ENCODE data around the gene VWF.

The VWF gene

DNA sequence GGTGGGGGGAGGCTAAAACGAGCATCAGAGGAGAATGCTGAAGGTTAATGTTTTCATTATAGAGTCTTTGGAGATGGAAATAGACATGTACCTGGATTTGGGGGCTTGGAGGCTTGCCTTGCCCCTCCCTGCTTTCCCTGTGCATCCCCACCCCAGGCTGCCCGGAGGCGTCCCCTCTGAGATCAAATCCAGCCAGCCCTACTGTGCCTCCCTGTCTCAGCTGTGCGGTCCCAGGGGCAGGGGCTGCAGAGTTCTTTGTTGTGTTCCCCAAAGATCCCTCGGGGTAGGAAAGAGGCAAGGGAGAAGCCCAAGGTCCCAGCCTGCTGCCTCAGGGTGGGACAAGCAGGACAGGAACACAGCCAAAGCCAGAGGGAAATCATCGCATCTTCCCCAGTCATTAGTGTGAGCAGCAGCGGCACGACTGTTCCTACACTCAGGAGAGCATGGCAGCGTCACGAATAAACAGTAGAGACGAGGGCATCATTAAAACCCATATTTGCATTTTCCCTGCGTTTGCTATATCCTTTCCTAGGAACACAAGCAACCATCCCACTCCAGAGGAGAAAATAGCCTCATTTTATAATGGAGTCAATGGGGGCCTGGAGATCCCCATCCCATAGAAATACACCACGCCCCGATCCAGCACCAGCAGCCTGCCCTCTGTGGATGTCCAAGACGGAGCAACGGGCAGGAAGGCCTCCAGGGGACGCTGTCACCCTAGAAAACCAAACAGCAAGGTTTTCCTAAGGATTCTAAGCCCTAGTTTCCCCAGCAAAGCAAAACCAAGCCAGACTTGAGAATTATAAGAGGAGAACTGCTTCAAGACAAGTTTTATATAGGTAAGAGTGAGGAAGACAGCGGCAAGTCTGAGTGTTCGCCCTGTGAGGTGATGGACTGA, 211.8 kb downstream of the VWF start:
- Histone ChIP-seq H3K4ac (ENCODE audit: low read depth in 1 of 2, low read length in 2 of 2) (no peak overlapping the region), H2BK12ac (ENCODE audit: low read length in 2 of 2) (no peak overlapping the region), H2BK120ac (ENCODE audit: low read depth, low read length) (no peak overlapping the region), H3K27me3 (ENCODE audit: control insufficient read depth in 1 of 2, insufficient read depth in 1 of 2, low read length in 2 of 2) (peaks cover 33 to 47% of the 10 kb centered on the region in 2 experiments), H3K4me1 (ENCODE audit: control insufficient read depth, insufficient read depth, low read depth, low read length) (no peaks in the 10 kb centered on the region), H3K27ac (ENCODE audit: low read length, poor library complexity, severe bottlenecking) (no peak overlapping the region), H3K36me3 (ENCODE audit: control insufficient read depth in 1 of 2, insufficient read depth in 2 of 2, low read depth in 1 of 2, low read length in 2 of 2) (no peaks in the 10 kb centered on the region), H3K23ac (ENCODE audit: low read length in 2 of 2) (no peak overlapping the region), H2BK15ac (ENCODE audit: low read depth, poor library complexity, severe bottlenecking) (no peak overlapping the region), H3K4me3 (ENCODE audit: insufficient read depth in 1 of 2, low read depth in 1 of 2, low read length in 2 of 2) (no peak overlapping the region), H3K79me1 (replicated peaks; ENCODE audit: low read length, poor library complexity, severe bottlenecking) (no peaks in the 10 kb centered on the region), H3K4me2 (ENCODE audit: low read length, poor library complexity, severe bottlenecking) (no peak overlapping the region), H2BK5ac (ENCODE audit: low read depth, low read length, poor library complexity, severe bottlenecking) (no peak overlapping the region), H4K91ac (ENCODE audit: low read length) (no peak overlapping the region), H3K9ac (ENCODE audit: low read length) (no peak overlapping the region), H3K18ac (ENCODE audit: low read depth in 1 of 2, low read length in 2 of 2) (no peak overlapping the region), H2AFZ (ENCODE audit: low read depth, low read length) (no peak overlapping the region), H3K14ac (ENCODE audit: low read length in 2 of 2) (no peak overlapping the region), H3K9me3 (ENCODE audit: control insufficient read depth, low read length) (peaks cover 2% of the 10 kb centered on the region), H4K8ac (ENCODE audit: low read length) (no peak overlapping the region), H2AK5ac (ENCODE audit: low read length, severe bottlenecking) (no peak overlapping the region)
- no peak for DNase-seq
- WGBS: 62% methylated on average over 17 of the region's 19 CpGs

DNA sequence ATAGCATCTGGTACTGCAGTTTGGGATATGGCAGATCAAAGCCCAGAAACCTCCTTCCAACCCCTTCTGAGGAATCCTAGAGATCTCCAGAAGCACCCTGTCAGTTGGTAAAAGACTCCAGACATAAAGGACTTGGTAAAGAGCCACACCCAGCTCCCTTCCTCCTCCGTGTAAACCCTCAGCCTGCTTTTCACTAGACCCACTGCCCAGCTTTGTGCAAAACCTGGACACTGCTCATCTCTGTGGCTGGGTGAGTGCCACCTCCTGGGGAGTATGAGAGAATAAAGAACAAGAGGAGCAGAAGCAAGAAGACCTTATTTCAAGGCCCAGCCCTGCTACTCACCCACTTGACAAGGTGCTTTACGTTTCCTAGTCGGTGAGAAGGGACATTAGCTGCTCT, 212.5 kb downstream of the VWF start:
- WGBS: 92% methylated on average over 2 of the region's 3 CpGs
- H2BK120ac ChIP-seq (ENCODE audit: low read depth, low read length): no peak overlapping the region
- H3K9me3 ChIP-seq (ENCODE audit: control insufficient read depth, low read length): peaks cover 3% of the 10 kb centered on the region
- no peak overlapping the region for H2AFZ ChIP-seq (ENCODE audit: low read depth, low read length)
- no peak for DNase-seq
- no peak overlapping the region for H3K4me3 ChIP-seq (ENCODE audit: insufficient read depth in 1 of 2, low read depth in 1 of 2, low read length in 2 of 2)
- no peak overlapping the region for H4K8ac ChIP-seq (ENCODE audit: low read length)
- no peaks in the 10 kb centered on the region for H3K4me1 ChIP-seq (ENCODE audit: control insufficient read depth, insufficient read depth, low read depth, low read length)
- no peak overlapping the region for H3K14ac ChIP-seq (ENCODE audit: low read length in 2 of 2)
- H2BK5ac ChIP-seq (ENCODE audit: low read depth, low read length, poor library complexity, severe bottlenecking): no peak overlapping the region
- peaks cover 34 to 47% of the 10 kb centered on the region in 2 experiments for H3K27me3 ChIP-seq (ENCODE audit: control insufficient read depth in 1 of 2, insufficient read depth in 1 of 2, low read length in 2 of 2)
- no peak overlapping the region for H2BK15ac ChIP-seq (ENCODE audit: low read depth, poor library complexity, severe bottlenecking)
- H3K23ac ChIP-seq (ENCODE audit: low read length in 2 of 2): no peak overlapping the region
- no peak overlapping the region for H3K4me2 ChIP-seq (ENCODE audit: low read length, poor library complexity, severe bottlenecking)
- H3K18ac ChIP-seq (ENCODE audit: low read depth in 1 of 2, low read length in 2 of 2): no peak overlapping the region
- H3K27ac ChIP-seq (ENCODE audit: low read length, poor library complexity, severe bottlenecking): no peak overlapping the region
- no peaks in the 10 kb centered on the region for H3K79me1 ChIP-seq (replicated peaks; ENCODE audit: low read length, poor library complexity, severe bottlenecking)
- no peak overlapping the region for H4K91ac ChIP-seq (ENCODE audit: low read length)
- no peak overlapping the region for H3K9ac ChIP-seq (ENCODE audit: low read length)
- H2BK12ac ChIP-seq (ENCODE audit: low read length in 2 of 2): no peak overlapping the region
- H2AK5ac ChIP-seq (ENCODE audit: low read length, severe bottlenecking): no peak overlapping the region
- H3K36me3 ChIP-seq (ENCODE audit: control insufficient read depth in 1 of 2, insufficient read depth in 2 of 2, low read depth in 1 of 2, low read length in 2 of 2): no peaks in the 10 kb centered on the region
- no peak overlapping the region for H3K4ac ChIP-seq (ENCODE audit: low read depth in 1 of 2, low read length in 2 of 2)

DNA sequence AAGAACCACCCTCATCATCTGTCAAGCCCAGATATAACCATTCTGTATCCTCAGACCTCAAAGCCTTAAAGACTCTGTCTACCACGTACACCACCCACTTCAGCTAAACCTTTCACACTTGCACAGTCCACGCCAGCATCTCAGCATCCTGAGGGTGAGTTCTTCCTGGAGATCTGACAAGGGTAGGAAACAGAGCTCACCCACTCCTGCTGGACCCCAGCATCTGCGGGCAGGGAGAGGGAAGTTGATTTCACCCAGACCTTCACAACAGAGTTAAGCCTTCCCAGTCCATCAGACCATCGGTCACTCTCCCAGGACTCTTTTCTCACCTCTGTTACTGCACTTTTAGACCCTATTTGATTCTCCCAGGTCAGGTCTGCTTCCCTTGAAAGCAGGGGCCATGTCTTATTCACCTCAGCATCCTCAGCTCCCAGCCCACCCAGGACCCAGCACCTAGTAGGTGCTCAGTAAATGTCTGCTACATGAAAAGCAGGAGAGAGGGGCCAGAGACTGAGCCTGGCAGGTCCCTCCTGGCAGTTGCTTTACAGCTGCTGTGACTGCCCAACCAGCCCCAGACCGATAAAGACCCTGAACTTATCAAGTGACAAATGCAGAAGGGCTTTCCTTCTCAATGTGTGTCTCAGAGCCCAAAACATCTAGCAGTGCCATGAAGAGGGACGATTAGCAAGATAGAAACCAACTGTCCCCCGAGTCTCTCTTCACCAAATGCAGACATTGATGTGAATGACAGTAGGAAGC, 213.5 kb downstream of the VWF start:
- Histone ChIP-seq H3K79me1 (replicated peaks; ENCODE audit: low read length, poor library complexity, severe bottlenecking) (no peaks in the 10 kb centered on the region), H3K9me3 (ENCODE audit: control insufficient read depth, low read length) (peaks cover 3% of the 10 kb centered on the region), H2BK12ac (ENCODE audit: low read length in 2 of 2) (no peak overlapping the region), H3K4ac (ENCODE audit: low read depth in 1 of 2, low read length in 2 of 2) (no peak overlapping the region), H2BK120ac (ENCODE audit: low read depth, low read length) (no peak overlapping the region), H2AK5ac (ENCODE audit: low read length, severe bottlenecking) (no peak overlapping the region), H3K18ac (ENCODE audit: low read depth in 1 of 2, low read length in 2 of 2) (no peak overlapping the region), H3K27ac (ENCODE audit: low read length, poor library complexity, severe bottlenecking) (no peak overlapping the region), H3K14ac (ENCODE audit: low read length in 2 of 2) (no peak overlapping the region), H4K8ac (ENCODE audit: low read length) (no peak overlapping the region), H4K91ac (ENCODE audit: low read length) (no peak overlapping the region), H2AFZ (ENCODE audit: low read depth, low read length) (no peak overlapping the region), H3K4me3 (ENCODE audit: insufficient read depth in 1 of 2, low read depth in 1 of 2, low read length in 2 of 2) (no peak overlapping the region), H2BK5ac (ENCODE audit: low read depth, low read length, poor library complexity, severe bottlenecking) (no peak overlapping the region), H3K36me3 (ENCODE audit: control insufficient read depth in 1 of 2, insufficient read depth in 2 of 2, low read depth in 1 of 2, low read length in 2 of 2) (no peaks in the 10 kb centered on the region), H3K4me2 (ENCODE audit: low read length, poor library complexity, severe bottlenecking) (no peak overlapping the region), H2BK15ac (ENCODE audit: low read depth, poor library complexity, severe bottlenecking) (no peak overlapping the region), H3K4me1 (ENCODE audit: control insufficient read depth, insufficient read depth, low read depth, low read length) (no peaks in the 10 kb centered on the region), H3K27me3 (ENCODE audit: control insufficient read depth in 1 of 2, insufficient read depth in 1 of 2, low read length in 2 of 2) (peaks cover 34 to 48% of the 10 kb centered on the region in 2 experiments), H3K23ac (ENCODE audit: low read length in 2 of 2) (no peak overlapping the region), H3K9ac (ENCODE audit: low read length) (no peak overlapping the region)
- no peak for DNase-seq
- 83% methylated on average over 7 of the region's 7 CpGs for WGBS

DNA sequence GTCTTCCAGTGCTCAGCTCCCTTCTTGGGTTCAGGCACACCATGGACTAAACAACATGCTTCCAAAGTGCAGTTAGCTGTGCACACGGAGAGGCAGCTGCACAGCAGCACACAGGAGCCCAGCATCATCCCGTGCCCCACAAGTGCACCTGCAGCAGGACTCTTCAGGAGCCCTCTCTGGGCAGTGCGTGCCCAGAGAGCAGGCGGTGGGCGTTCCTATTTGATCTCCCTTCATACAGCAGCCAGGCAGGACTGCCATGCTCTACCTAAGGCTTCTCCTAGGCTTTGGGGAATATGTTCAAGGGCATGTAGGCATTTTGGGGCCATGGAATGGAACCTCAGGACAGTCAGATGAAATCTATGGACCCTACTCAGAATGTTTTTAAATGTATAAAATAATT, 214.9 kb downstream of the VWF start:
- no peak overlapping the region for H3K4me2 ChIP-seq (ENCODE audit: low read length, poor library complexity, severe bottlenecking)
- H2AFZ ChIP-seq (ENCODE audit: low read depth, low read length): no peak overlapping the region
- no peak overlapping the region for H4K8ac ChIP-seq (ENCODE audit: low read length)
- no peak overlapping the region for H2BK15ac ChIP-seq (ENCODE audit: low read depth, poor library complexity, severe bottlenecking)
- H3K9me3 ChIP-seq (ENCODE audit: control insufficient read depth, low read length): peaks cover 3% of the 10 kb centered on the region
- no peaks in the 10 kb centered on the region for H3K4me1 ChIP-seq (ENCODE audit: control insufficient read depth, insufficient read depth, low read depth, low read length)
- H2BK120ac ChIP-seq (ENCODE audit: low read depth, low read length): no peak overlapping the region
- no peak overlapping the region for H3K4ac ChIP-seq (ENCODE audit: low read depth in 1 of 2, low read length in 2 of 2)
- no peak overlapping the region for H3K18ac ChIP-seq (ENCODE audit: low read depth in 1 of 2, low read length in 2 of 2)
- no peak overlapping the region for H3K9ac ChIP-seq (ENCODE audit: low read length)
- no peaks in the 10 kb centered on the region for H3K79me1 ChIP-seq (replicated peaks; ENCODE audit: low read length, poor library complexity, severe bottlenecking)
- DNase-seq: no peak
- no peak overlapping the region for H2AK5ac ChIP-seq (ENCODE audit: low read length, severe bottlenecking)
- H3K27ac ChIP-seq (ENCODE audit: low read length, poor library complexity, severe bottlenecking): no peak overlapping the region
- H3K4me3 ChIP-seq (ENCODE audit: insufficient read depth in 1 of 2, low read depth in 1 of 2, low read length in 2 of 2): no peak overlapping the region
- no peak overlapping the region for H4K91ac ChIP-seq (ENCODE audit: low read length)
- no peak overlapping the region for H3K14ac ChIP-seq (ENCODE audit: low read length in 2 of 2)
- no peak overlapping the region for H2BK12ac ChIP-seq (ENCODE audit: low read length in 2 of 2)
- H2BK5ac ChIP-seq (ENCODE audit: low read depth, low read length, poor library complexity, severe bottlenecking): no peak overlapping the region
- 30% methylated on average over 2 of the region's 5 CpGs for WGBS
- no peaks in the 10 kb centered on the region for H3K36me3 ChIP-seq (ENCODE audit: control insufficient read depth in 1 of 2, insufficient read depth in 2 of 2, low read depth in 1 of 2, low read length in 2 of 2)
- peaks cover 37 to 44% of the 10 kb centered on the region in 2 experiments for H3K27me3 ChIP-seq (ENCODE audit: control insufficient read depth in 1 of 2, insufficient read depth in 1 of 2, low read length in 2 of 2)
- H3K23ac ChIP-seq (ENCODE audit: low read length in 2 of 2): no peak overlapping the region

All from mesenchymal stem cell (in vitro differentiated cells and primary cell).